Measurements from ENCODE around the gene MOB1A. TPM values are rescaled to one million over a fixed set of nuclear protein-coding genes. Genes with fewer than 3 reads are reported as not detected.

The MOB1A gene
- total and polyA plus RNA-seq, 2 of the 13 experiments (the other 11 are each of a cell fraction or from before 2014, with no cell fraction given) = 48.2 to 139 TPM

DNA sequence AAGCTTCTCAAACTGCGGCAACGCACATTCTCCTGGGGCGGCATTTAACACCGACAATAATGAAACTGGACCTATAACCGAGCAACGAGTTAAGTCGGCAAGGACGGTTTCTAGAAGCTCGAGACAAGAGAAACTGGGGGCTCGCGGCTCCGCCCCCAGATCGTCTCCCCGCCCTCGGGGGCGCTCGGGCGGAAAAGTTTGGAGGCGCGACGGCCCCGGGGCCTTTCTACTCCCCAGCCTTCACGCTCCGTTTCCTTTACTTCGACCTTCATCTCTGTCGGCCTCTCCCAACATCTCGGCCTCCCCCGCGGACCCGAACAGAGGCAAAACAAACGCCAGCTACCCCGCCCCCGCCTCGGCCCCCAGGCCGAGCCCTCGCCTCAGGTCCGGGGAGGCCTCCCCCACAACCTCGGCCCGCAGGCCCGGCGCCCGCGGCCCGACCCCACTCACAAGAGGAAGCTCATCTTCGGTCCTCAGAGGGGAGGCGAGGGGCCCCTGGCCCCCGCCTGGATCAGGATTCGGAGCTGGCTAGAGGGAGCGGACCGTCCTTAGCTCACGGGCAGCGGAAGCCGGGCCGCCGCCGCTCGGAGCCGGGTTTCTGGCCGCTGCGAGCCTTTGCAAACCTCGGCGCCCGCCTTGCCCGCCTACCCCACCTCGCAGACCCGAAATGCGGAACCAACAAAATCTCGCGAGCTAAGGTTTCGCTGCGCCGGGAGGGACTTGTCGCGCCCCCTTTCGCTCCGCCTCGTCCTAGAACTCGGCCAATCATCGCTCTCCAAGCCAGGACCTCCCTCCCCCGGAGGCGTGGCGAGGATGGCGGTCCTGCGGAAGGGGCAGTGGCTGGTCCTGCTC lies at the start of gene MOB1A (continued):
- TF ChIP-seq ZNF124 (CRISPR knock-in tag; IDR thresholded peaks at IDR 0.05) (no peak), TBX2 (CRISPR knock-in tag; IDR thresholded peaks at IDR 0.05; ENCODE audit: borderline replicate concordance) (peak; percentile 77; the same call in 1 of the 2 replicates), KDM3A (CRISPR knock-in tag; IDR thresholded peaks at IDR 0.05; ENCODE audit: low read depth) (0 out of 2 replicates have a peak, but pooled peaks have one; percentile 65), ZNF232 (CRISPR knock-in tag; IDR thresholded peaks at IDR 0.05; ENCODE audit: borderline replicate concordance) (peak; percentile 34; the same call in 1 of the 2 replicates), MAFG (CRISPR knock-in tag; IDR thresholded peaks at IDR 0.05) (no peak), KLF16 (CRISPR knock-in tag; IDR thresholded peaks at IDR 0.05) (peak in 1 of 2 experiments; percentile 90; a peak in 2 of 4 replicates), ZBTB39 (CRISPR knock-in tag; IDR thresholded peaks at IDR 0.05) (no peak; the same call in 1 of the 2 replicates), SMAD1 (CRISPR knock-in tag; IDR thresholded peaks at IDR 0.05; ENCODE audit: borderline replicate concordance, low read depth) (0 out of 2 replicates have a peak, but pooled peaks have one; percentile 57), ZZZ3 (CRISPR knock-in tag; IDR thresholded peaks at IDR 0.05; ENCODE audit: borderline replicate concordance) (no peak), SP1 (IDR thresholded peaks at IDR 0.05) (no peak), SP1 (CRISPR knock-in tag; IDR thresholded peaks at IDR 0.05) (peak; percentile 91), RBFOX2 (IDR thresholded peaks at IDR 0.05; ENCODE audit: low read depth, low read length) (peak; percentile 99), NCOR1 (IDR thresholded peaks at IDR 0.05; ENCODE audit: borderline replicate concordance, low read length) (0 out of 2 replicates have a peak, but pooled peaks have one; percentile 12), ATF2 (CRISPR knock-in tag; IDR thresholded peaks at IDR 0.05) (peak; percentile 13; the same call in 1 of the 2 replicates), IRX3 (CRISPR knock-in tag; IDR thresholded peaks at IDR 0.05; ENCODE audit: borderline replicate concordance, low read depth) (0 out of 2 replicates have a peak, but pooled peaks have one; percentile 26), HOXA3 (CRISPR knock-in tag; IDR thresholded peaks at IDR 0.05) (peak; percentile 47; the same call in 1 of the 2 replicates), SATB2 (CRISPR knock-in tag; IDR thresholded peaks at IDR 0.05) (peak; percentile 70; the same call in 1 of the 2 replicates), ZNF367 (CRISPR knock-in tag; IDR thresholded peaks at IDR 0.05; ENCODE audit: borderline replicate concordance) (0 out of 2 replicates have a peak, but pooled peaks have one; percentile 9), PAXIP1 (CRISPR knock-in tag; conservative IDR thresholded peaks at IDR 0.05) (peak; percentile 62), RFX5 (IDR thresholded peaks at IDR 0.05; ENCODE audit: low read depth, low read length) (0 out of 2 replicates have a peak, but pooled peaks have one; percentile 30)
- TF ChIP-seq, protein P1, sequence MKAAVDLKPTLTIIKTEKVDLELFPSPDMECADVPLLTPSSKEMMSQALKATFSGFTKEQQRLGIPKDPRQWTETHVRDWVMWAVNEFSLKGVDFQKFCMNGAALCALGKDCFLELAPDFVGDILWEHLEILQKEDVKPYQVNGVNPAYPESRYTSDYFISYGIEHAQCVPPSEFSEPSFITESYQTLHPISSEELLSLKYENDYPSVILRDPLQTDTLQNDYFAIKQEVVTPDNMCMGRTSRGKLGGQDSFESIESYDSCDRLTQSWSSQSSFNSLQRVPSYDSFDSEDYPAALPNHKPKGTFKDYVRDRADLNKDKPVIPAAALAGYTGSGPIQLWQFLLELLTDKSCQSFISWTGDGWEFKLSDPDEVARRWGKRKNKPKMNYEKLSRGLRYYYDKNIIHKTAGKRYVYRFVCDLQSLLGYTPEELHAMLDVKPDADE (CRISPR knock-in tag; IDR thresholded peaks at IDR 0.05) = no peak
